Prostate gland (tissue), 2 donors: ENCODE data around the gene ATF1.

Experiments used
- POLR2A ChIP-seq: fragments of 450-650 bp; IDR thresholded peaks from one replicate; pipeline ENCODE4 v1.6.1; 2016; ENCODE audit warnings: antibody characterized with exemption, mild to moderate bottlenecking
- POLR2AphosphoS5 ChIP-seq: sonication (generic); formaldehyde crosslinking; IDR thresholded peaks from one replicate; pipeline ENCODE4 v1.6.1; 2017; ENCODE audit warnings: antibody characterized with exemption
- TF ChIP-seq, protein P1 (sequence below), 4 experiments: fragments of 200-600 bp in 2 of 4; fragments of 450-650 bp in 2 of 4; sonication (generic) in 2 of 4; IDR thresholded peaks; 1 replicate in 3 of 4; 2 replicates in 1 of 4; pipeline ENCODE4 v1.5.1; 2016 to 2019; ENCODE audit warnings: antibody characterized with exemption in 4 of 4, mild to moderate bottlenecking in 2 of 4, moderate library complexity in 2 of 4

- TF ChIP-seq, protein P1, sequence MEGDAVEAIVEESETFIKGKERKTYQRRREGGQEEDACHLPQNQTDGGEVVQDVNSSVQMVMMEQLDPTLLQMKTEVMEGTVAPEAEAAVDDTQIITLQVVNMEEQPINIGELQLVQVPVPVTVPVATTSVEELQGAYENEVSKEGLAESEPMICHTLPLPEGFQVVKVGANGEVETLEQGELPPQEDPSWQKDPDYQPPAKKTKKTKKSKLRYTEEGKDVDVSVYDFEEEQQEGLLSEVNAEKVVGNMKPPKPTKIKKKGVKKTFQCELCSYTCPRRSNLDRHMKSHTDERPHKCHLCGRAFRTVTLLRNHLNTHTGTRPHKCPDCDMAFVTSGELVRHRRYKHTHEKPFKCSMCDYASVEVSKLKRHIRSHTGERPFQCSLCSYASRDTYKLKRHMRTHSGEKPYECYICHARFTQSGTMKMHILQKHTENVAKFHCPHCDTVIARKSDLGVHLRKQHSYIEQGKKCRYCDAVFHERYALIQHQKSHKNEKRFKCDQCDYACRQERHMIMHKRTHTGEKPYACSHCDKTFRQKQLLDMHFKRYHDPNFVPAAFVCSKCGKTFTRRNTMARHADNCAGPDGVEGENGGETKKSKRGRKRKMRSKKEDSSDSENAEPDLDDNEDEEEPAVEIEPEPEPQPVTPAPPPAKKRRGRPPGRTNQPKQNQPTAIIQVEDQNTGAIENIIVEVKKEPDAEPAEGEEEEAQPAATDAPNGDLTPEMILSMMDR (IDR thresholded peaks at IDR 0.05) = no peak
- TF ChIP-seq POLR2A = no peak
- no peak for TF ChIP-seq POLR2AphosphoS5
Observed at GRCh38 chr12:50859621-50860310, 95.9 kb downstream of the ATF1 start.
